Activated CD4-positive, alpha-beta T cell treated with anti-CD3 and anti-CD28 coated beads, Interleukin-2, amount 50 U/mL, for 24 hours (primary cell): ENCODE measurements around the gene FBXO17.
"Not testable (repeated sequence)": the region's sequence is repeated elsewhere in the genome, so short reads cannot be mapped to it uniquely, and the experiment has no call there.

Experiments used
- DNase-seq, 2 donors: peaks; one replicate each; pipeline ENCODE4 v3.0.0-alpha.2; 2020; ENCODE audit warnings: low read depth in 1 of 2, low spot score in 1 of 2

FBXO17 gene

GRCh38 chr19:38975214-38975860, at the start of gene FBXO17:
TSS of gene FBXO17 (minus strand) at chr19:38975742. CDS start at chr19:38950319, 25,423 bp downstream.
- DNase-seq = no peak

- DNase-seq = no peak
These were observed 49.5 kb upstream of the FBXO17 start for GRCh38 chr19:39024875-39025641.

DNA sequence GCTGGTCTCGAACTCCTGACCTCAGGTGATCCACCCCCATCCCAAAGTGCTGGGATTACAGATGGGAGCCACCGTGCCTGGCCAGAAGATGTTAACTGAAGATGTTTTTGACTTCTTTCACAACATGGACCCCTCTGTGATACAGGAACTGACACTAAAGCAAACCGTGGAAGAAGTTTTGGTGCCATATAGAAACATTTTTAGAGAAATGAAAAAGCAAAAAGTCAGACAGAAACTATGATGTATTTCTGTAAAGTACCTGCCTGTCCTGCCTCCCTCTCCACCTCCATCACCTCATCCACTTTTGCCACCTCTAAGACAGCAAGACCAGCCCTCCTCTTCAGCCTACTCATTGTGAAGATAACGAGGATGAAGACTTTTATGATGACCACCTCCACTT, 45.5 kb upstream of the FBXO17 start:
- no peak for DNase-seq

DNA sequence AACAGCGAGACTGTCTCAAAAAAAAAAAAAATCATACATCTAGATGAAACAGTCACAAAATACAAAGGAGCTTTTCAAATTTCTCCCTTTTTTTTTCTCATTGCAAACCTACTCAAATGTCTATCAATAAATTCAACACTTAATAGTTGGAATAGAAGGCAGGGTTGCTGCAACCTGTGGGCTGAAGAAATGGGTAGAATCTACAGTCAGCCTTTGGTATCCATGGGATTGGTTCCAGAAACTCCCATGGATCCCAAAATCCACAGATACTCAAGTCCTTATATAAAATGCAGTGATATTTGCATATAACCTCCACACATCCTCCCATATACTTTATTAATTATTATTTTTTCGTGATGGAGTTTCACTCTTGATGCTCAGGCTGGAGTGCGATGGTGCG, 42.1 kb upstream of the FBXO17 start:
- no peak for DNase-seq

DNA sequence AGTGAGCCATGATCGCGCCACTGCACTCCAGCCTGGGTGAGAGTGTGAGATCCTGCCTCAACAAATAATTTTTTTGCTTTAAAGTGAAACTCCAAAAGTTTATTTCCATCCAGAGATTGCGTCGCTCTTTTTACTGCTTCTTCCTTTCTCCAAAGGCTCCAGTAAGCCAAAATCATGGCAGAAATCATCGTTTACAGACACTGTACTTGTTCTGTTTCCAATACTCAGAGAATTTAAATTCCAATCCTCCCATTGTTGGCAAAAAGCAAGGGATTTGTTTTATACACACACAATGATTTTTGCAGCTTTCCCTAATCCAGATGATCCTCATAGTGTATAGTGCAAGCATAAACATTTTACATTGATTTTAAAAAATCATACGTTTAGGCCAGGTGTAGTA, 41.5 kb upstream of the FBXO17 start:
- no peak for DNase-seq

DNA sequence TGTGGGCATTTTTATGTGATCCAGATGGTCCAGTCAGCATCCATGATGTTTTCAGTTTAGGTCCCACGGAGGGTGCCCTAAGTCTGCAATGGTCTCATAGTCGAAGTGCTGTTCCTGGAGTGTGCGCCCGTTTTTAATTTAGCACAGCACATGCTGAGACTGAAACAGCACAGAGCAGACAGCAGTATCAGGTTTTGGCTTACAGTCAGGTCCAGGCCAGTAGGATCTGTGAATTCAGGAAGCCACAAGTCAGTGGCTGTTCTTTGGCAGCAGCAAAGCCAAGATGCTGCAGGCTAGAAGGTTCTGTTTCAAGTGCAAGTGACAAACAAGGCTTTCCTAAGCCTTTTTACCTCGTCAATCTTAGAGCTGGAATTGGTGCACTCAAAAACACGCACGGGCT, 38.5 kb upstream of the FBXO17 start:
- no peak for DNase-seq

GRCh38 chr19:39009001-39009400, 33.5 kb upstream of the FBXO17 start:
- DNase-seq = no peak

DNA sequence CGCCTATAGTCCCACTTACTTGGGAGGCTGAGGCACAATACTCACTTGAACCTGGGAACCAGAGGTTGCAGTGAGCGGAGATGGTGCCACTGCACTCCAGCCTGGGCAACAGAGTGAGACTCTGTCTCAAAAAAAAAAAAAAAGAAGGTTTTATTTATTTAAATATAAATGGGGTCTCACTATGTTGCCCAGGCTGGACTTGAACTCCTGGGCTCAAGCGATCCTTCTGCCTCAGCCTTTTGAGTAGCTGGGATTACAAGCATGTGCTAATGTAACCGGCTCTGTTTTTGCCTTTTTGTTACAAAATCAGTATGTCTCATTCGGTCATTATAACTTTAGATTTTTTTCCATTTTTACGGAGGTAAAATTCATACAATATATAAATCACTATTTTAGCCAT, 32.6 kb upstream of the FBXO17 start:
- no peak for DNase-seq

- no peak for DNase-seq
These were observed 31.6 kb upstream of the FBXO17 start for GRCh38 chr19:39007096-39007495.

GRCh38 chr19:39004403-39004802, 28.9 kb upstream of the FBXO17 start:
- no peak for DNase-seq

DNA sequence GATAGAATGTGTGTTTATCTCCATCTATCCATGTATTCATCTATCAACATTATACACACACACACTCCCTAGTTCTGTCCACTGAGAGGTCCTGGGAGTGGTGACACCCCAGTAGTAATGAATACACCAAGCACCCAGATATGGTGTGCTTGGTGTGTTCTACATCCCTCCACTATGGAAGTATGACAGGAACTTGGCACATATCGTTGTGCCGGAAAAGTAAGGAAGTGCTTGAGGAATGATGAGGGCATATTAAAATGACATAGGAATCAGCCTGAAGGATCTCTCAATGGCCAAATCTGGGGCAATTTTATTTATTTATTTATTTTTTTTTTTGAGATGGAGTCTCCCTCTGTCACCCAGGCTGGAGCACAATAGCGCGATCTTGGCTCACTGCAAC, 28.3 kb upstream of the FBXO17 start:
- no peak for DNase-seq

DNA sequence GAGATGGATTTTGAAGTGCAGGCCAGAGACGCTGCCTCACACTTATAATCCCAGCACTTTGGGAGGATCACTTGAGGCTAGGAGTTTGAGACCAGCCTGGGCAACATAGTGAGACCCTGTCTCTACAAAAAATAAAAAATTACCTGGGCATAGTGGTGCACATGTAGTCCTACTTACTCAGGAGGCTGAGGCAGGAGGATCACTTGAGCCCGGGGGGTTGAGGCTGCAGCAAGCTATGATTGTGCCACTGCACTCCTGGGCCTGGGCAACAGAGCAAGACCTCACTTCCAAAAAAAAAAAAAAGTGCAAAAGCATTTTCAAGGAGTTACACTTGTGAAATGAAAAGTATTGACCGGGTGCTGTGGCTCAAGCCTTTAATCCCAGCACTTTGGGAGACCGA, 27.6 kb upstream of the FBXO17 start:
- DNase-seq = no peak

- no peak for DNase-seq
These were observed 25.5 kb upstream of the FBXO17 start for GRCh38 chr19:39001041-39001440.

GRCh38 chr19:38997576-38997975, 22.0 kb upstream of the FBXO17 start:
- not testable (repeated sequence) for DNase-seq

- DNase-seq = no peak
These were observed 17.7 kb upstream of the FBXO17 start for GRCh38 chr19:38993271-38993670.

DNA sequence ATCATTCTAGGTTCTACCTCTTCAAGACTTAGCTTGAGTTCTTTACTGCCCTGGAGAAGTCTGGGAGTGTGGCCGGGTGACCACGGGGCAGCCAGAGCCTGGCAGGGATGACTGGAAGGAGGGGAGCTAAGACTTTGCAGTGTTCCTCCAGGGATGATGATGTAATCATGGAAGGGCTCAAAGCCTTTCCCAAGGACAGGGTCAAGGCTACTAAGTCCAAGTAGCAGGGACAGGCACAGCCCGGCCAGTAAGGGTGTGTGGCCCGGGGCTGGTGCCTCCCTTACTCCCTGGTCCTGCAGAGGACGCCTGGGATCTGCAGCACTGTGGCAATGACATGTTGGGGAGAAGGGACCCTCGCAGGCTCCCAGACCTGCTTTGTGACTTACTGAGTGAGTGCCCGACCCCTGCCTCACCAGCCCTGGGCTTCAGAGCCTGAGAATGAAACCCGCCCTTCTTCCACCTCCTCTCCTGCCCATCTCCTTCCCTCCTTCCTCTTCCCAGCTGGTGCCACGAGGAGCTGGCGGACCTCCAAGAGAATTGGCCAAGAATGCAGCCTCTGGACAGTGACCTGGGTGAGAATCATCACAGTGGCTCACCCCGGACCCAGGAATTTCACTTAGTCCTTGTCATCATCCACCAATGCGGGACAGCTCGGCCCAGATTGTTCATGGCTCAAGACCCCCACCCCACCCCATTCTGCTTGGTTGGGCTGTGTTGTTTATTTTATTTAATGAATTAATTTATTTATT, 15.6 kb upstream of the FBXO17 start:
- no peak for DNase-seq

DNA sequence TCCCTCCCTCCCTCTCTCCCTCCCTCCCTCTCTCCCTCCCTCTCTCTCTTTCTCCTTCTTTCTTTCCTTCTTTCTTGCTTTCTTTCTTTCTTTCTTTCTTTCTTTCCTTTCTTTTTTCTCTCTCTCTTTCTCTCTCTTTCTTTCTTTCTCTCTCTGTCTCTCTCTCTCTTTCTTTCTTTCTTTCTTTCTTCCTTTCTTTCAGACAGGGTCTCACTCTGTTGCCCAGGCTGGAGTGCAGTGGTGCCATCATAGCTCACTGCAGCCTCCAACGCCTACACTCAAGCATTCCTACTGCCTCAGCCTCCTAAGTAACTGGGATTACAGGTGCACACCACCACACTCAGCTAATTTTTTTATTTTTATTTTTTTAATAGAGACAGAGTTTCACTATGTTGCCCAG, 14.1 kb upstream of the FBXO17 start:
- not testable (repeated sequence) for DNase-seq

DNA sequence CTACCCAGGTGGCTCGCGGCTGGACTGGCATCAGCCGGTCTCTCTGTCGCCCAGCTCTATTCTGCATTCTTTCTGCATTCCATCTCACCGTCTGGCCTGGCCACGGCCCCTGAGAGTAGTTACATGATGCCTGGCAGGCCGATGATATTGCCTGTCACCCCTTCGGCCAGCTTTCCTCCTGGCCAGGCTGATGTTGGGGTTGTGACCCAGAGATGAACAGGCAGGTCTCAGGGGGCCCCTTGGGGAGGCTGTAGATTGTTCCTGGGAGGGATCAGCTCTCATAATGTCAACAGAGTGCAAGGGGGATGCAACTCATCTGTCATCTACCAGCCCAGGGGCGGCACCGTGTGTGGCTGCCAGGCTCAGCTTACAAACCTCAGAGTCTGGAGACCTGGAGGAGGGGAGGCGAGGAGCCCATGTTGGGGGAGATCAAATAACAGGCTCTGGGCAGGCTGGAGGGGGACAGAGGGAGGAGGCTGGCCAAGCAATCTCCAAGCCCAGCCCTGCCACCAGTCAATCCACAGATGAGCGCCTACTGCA, 13.6 kb upstream of the FBXO17 start:
- no peak for DNase-seq

GRCh38 chr19:38988627-38989026, 13.1 kb upstream of the FBXO17 start:
- not testable (repeated sequence) for DNase-seq

GRCh38 chr19:38987745-38988144, 12.2 kb upstream of the FBXO17 start:
- not testable (repeated sequence) for DNase-seq

DNA sequence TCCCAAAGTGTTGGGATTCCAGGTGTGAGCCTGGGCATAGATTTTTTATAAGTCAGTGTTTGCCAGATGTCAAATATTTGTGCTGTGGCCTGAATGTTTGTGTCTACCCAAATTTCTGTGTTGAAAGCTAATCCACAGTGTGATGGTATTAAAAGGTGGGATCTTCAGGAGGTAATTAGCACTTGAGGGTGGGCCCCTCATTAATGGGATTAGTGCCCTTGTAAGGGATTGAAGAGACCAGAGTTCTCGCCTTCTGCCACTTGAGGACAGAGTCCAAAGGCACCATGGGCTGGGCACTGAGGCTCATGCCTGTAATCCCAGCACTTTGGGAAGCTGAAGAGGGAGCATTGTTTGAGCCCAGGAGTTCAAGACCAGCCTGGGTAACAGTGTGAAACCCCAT, 9.7 kb upstream of the FBXO17 start:
- DNase-seq = no peak
